ENCODE measurements around the gene B9D1.

GRCh38 chr17:19398301-19399181, 36.0 kb upstream of the B9D1 start:
- no peak for TF ChIP-seq CTCF (conservative IDR thresholded peaks at IDR 0.05; ENCODE audit: low read length)
- no peak for TF ChIP-seq EZH2phosphoT487 (IDR thresholded peaks at IDR 0.05; ENCODE audit: borderline replicate concordance, low read depth, low read length)

Measured in OCI-LY7 (cell line).